GM19395 (cell line): ENCODE measurements around the gene ARHGEF40.

ENCODE experiments used
- ATAC-seq: cut with Tn5 transposase; IDR thresholded peaks from one replicate; pipeline ENCODE4 v1.9.1; 2021; ENCODE audit warnings: mild to moderate bottlenecking, moderate library complexity; ENCODE audit not compliant: unreplicated experiment

Gene ARHGEF40

DNA sequence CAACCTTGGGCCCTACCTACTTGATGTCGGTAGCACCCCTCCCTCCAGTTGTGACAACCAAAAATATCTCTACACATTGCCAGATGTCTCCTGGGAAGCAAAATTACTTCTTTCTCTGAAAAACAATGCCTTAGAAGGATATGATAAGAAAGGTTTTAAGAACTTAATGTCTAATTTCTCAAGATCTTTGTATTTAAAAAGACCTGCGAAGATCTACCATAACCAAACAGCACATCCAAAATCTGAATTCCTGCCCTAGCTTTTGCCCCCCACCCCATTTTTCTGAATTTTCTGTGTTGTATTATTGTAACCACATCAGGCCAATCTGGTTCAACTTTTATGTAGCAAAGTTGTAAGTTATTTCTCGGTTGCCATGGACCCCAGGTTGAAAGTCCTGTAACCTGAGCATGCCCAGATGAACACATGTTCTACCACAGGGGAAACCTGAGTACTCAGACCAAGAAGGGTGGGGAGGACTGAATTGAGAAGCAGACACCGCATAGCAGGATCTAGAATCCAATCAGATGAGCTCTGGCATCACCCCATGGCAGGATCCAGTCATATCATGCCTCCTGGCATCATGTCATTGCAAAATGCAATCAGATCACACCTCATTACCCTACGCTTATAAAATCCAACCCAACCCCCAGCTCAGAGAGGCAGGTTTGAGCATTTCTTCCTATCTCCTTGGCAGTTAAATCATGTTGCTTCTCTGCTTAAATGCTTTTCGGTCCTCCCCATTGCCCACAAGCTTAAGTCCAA is 39.5 kb downstream of the ARHGEF40 start:
- peak; percentile 52 for ATAC-seq

GRCh38 chr14:21112255-21112654 is 42.2 kb downstream of the ARHGEF40 start:
- ATAC-seq = no peak

- ATAC-seq = no peak
These were observed 43.3 kb downstream of the ARHGEF40 start for GRCh38 chr14:21113369-21113768.

DNA sequence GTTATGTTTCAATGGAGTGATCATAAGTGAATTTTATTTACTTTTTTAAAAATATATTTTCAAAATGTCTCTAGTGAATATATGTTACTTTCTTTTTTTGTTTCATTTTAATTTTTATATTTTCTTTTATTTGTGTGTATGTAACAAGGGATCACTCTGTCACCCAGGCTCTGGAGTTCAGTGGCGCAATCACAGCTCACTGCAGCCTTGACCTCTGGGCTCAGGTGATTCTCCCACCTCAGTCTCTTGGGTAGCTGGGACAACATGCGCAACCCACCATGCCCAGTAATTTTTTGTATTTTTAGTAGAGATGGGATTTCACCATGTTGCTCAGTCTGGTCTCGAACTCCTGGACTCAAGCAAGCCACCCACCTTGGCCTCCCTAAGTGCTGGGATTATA is 48.8 kb downstream of the ARHGEF40 start:
- no peak for ATAC-seq

DNA sequence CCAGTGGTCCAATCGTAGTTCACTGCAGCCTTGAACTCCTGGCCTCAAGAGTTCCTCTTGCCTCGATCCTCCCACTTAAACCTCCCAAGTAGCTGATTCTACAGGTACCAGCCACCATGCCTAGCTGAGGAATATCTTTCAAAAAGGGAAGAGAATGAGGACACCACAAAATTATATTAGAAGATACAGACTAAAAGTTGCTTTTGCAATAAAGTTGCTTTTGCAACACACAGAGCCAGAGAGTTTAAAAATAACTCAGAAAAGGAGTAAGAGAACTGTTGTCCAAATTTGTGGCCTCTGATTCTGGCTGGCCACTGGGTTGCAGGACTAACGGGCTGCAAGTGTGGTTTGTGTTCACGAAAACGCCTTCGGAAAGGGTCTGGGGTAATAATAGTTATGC is 50.6 kb downstream of the ARHGEF40 start:
- ATAC-seq = no peak

DNA sequence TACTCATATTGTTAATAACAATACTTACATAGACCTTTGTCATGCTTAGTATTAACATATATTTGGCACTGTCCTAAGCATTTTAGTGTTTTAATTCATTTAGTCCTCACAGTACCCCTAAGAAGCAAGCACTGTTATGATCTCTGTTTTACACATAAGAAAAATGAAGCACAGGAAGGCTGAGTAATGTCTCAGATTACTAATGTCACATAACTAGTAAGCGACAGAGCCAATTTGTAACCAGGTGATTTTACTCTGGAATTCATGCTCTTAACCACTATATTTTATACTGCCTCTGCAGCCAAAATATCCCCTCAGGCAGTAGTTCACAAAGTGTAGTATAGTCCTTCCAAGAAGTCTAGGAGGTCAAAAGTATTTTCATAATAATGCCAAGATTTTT is 51.0 kb downstream of the ARHGEF40 start:
- ATAC-seq = no peak

DNA sequence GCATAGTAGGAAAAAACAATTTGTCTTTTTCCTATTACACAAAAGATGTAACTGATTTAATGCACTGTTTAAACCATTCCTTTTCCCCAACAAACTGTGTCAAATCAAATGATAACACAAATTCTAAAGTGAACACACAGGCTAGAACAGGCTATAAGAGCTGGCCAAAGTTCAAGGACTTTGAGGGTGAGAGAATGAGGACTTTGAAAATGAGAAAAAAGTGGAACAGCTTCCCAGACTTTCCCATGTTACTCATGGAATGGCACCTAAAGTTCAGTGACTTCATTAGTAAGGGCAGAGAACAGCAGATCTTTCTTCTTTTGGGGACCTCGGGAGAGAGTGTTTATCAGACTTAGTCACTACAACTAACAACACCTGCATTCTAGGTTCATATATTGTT is 53.3 kb downstream of the ARHGEF40 start:
- no peak for ATAC-seq

GRCh38 chr14:21133901-21134300 is 63.8 kb downstream of the ARHGEF40 start:
- ATAC-seq = no peak

- ATAC-seq = no peak
These were observed 65.9 kb downstream of the ARHGEF40 start for GRCh38 chr14:21136024-21136423.
